Heart left ventricle (tissue), 16 donors: ENCODE results near the gene PLEKHG3. TPM values are rescaled to one million over a fixed set of nuclear protein-coding genes. Genes with fewer than 3 reads are reported as not detected.
A peak's percentile ranks its signal among the peaks of the same experiment; 100 is the strongest.

Experiments used
- ATAC-seq, 4 donors: fragments of 200-7000 bp; cut with Tn5 transposase; one replicate each; pipeline ENCODE4 v1.9.1; 2020 to 2022; ENCODE audit warnings: moderate library complexity in 4 of 4, mild to moderate bottlenecking in 3 of 4, moderate number of reproducible peaks in 1 of 4
- DNase-seq, 5 donors: peaks; one replicate each; pipeline ENCODE4 v3.0.0-alpha.2; 2020
- H3K27ac ChIP-seq, 12 donors: fragments of 200-600 bp; sonication (generic) in 4 of 12; one replicate each; pipeline versions ENCODE4 v1.5.0 to v1.8.0; 2016 to 2022; ENCODE audit warnings: mild to moderate bottlenecking in 2 of 12
- H3K27me3 ChIP-seq, 9 donors: fragments of 200-600 bp; sonication (generic) in 2 of 9; one replicate each; pipeline versions ENCODE4 v1.5.1 to v1.8.0; 2016 to 2022; ENCODE audit warnings: mild to moderate bottlenecking in 3 of 9
- H3K36me3 ChIP-seq, 9 donors: fragments of 200-600 bp; sonication (generic) in 2 of 9; one replicate each; pipeline versions ENCODE4 v1.5.0 to v1.8.0; 2018 to 2022; ENCODE audit warnings: mild to moderate bottlenecking in 2 of 9
- H3K4me1 ChIP-seq, 12 donors: fragments of 200-600 bp; sonication (generic) in 4 of 12; one replicate each; pipeline versions ENCODE4 v1.5.0 to v1.8.0; 2016 to 2022; ENCODE audit warnings: mild to moderate bottlenecking in 3 of 12
- H3K4me3 ChIP-seq, 12 donors: fragments of 200-600 bp; sonication (generic) in 4 of 12; one replicate each; pipeline versions ENCODE4 v1.5.0 to v1.8.0; 2017 to 2022; ENCODE audit warnings: mild to moderate bottlenecking in 9 of 12, moderate library complexity in 4 of 12
- H3K9me3 ChIP-seq, 12 donors: fragments of 200-600 bp; sonication (generic) in 4 of 12; one replicate each; pipeline versions ENCODE4 v1.5.0 to v1.8.0; 2016 to 2022; ENCODE audit warnings: mild to moderate bottlenecking in 1 of 12
- POLR2A ChIP-seq, 2 donors: fragments of 450-650 bp; IDR thresholded peaks; one replicate each; pipeline ENCODE4 v1.6.1; 2017; ENCODE audit warnings: antibody characterized with exemption in 2 of 2, mild to moderate bottlenecking in 2 of 2, moderate library complexity in 2 of 2
- WGBS, 4 donors: extraction: QIAGEN DNeasy Blood & Tissue Kit in 2 of 4; methylation state at CpG; one replicate each; pipeline versions ENCODE4 v1.1.5 to v1.1.7; 2013 to 2018; 5-methylcytosine and 5-hydroxymethylcytosine counted together
- intact Hi-C, 10 donors: fragments of 100-400 bp; cut with DNase I; formaldehyde crosslinking; loops; one replicate each; pipeline versions ENCODE4 v1.11.1 to v1.14.2; 2022
- polyA plus RNA-seq, 2 donors: library from polyadenylated mRNA; stranded (reverse); fragments of 200-250 nt; gene quantifications; one replicate each; pipeline ENCODE4 v1.2.3, GENCODE V29; 2013
- total RNA-seq, 9 donors: library from RNA; depleted of rRNA in 2 of 9; stranded (reverse); fragments of >200 nt in 2 of 9; fragmentation: NEBNext Ultra II Directional in 3 of 9; extraction: Animal tissue kit (Norgen Biotek cat#: 25700) in 3 of 9; gene quantifications; one replicate each; pipeline versions ENCODE4 v1.1.0 to v1.2.4, GENCODE V29; 2016 to 2023
- TF ChIP-seq, protein P1 (sequence below), 12 donors: fragments of 200-600 bp; sonication (generic) in 4 of 12; IDR thresholded peaks; one replicate each; pipeline versions ENCODE4 v1.5.0 to v1.8.0; 2018 to 2022; ENCODE audit warnings: antibody characterized with exemption in 12 of 12, mild to moderate bottlenecking in 5 of 12
- donor health status: ischemic (EF 13 %, LVEDD 7.1; RV severe dilation, severe dysfunction).
- donor health status: healthy with polysubstance abuse.
- donor health status: DM: no; HTN: yes; CAD: no.
- donor health status: DM: no; HTN: no; CAD: no.
- donor health status: ischemic (EF 25% LVEDD 6.9; RV normal size, moderate dysfunction).
- donor health status: ischemic (EF 25% LVEDD 5.7; RV mildly dilated, moderate dysfunction).
- donor health status: healthy.
- donor health status: DM: yes; HTN: yes; CAD: no.
- donor health status: ischemic (EF 35%, LVEDD 5.7; RV mildly dilated, moderate dysfunction).
- donor health status: nonischemic (EF 11% LVEDD 7.7; RV severe dilation, severe dysfunction).
- donor health status: DM: yes; HTN: yes; CAD: no.
- donor health status: PGD.
- donor health status: ischemic (EF 29% LVEDD 5.4; RV normal size, mild dysfunction).
- donor health status: nonischemic (EF 23%, LVEDD 6.1; RV moderate dilation, normal function).

PLEKHG3 gene
- total and polyA plus RNA-seq, 11 donors: 7.0 to 34.3 (median 17.8) TPM

DNA sequence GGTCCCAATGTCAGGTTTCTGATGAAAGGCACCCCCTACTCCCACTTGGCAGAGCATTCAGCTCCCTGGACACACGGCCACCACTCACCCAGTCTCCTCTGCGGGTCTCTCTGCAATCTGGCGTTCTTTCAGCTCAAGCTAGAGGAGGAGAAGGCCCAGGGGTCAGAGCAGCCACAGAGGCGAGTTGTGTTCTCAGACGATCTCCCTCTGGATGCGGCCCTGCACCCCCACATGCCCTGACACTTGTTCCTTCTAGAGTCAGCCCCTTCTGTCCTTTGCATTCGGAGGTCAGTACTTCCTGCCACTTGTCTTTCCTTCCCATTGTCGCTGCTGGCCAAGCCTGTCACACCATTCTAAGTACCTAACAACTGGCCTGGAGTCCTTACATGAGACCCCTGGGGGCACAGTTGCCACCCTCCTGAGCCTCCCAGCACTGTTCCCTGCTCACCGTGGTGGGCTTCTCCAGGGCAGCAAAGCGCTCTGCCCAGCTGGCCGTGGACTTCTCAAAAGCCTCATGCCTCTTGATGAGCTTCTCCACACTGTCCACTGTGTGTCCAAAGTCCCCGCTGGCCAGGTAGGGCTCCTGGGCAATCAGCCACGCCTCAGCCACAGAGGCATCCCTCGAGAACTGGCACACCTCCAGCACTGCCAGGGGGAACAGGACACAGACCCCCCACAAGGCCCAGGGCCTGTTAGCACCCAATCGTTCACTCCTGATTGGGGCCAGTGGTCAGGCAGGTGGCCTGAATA, 63.2 kb downstream of the PLEKHG3 start:
- TF ChIP-seq POLR2A (IDR thresholded peaks at IDR 0.05): no peak
- TF ChIP-seq, protein P1, sequence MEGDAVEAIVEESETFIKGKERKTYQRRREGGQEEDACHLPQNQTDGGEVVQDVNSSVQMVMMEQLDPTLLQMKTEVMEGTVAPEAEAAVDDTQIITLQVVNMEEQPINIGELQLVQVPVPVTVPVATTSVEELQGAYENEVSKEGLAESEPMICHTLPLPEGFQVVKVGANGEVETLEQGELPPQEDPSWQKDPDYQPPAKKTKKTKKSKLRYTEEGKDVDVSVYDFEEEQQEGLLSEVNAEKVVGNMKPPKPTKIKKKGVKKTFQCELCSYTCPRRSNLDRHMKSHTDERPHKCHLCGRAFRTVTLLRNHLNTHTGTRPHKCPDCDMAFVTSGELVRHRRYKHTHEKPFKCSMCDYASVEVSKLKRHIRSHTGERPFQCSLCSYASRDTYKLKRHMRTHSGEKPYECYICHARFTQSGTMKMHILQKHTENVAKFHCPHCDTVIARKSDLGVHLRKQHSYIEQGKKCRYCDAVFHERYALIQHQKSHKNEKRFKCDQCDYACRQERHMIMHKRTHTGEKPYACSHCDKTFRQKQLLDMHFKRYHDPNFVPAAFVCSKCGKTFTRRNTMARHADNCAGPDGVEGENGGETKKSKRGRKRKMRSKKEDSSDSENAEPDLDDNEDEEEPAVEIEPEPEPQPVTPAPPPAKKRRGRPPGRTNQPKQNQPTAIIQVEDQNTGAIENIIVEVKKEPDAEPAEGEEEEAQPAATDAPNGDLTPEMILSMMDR (IDR thresholded peaks at IDR 0.05): no peak
- ATAC-seq: no peak
- no peaks in the 10 kb centered on the region for H3K9me3 ChIP-seq
- intact Hi-C loops: loop anchor here in 2 of 10 donors (5.0 to 10.0 kb wide), 2 partner anchors 95 to 223 kb away; partner anchors contain the start of genes HSPA2 (in 1 of the 2) and PPP1R36 (in 1 of the 2)
- H3K4me3 ChIP-seq: no peak overlapping the region
- no peaks in the 10 kb centered on the region for H3K27me3 ChIP-seq
- H3K27ac ChIP-seq: no peak overlapping the region
- 65 to 72% (median 70%) methylated on average over 11 to 15 of the region's 15 CpGs for WGBS, 4 donors
- peaks cover 0 to 50% (median 24%) of the 10 kb centered on the region in 9 donors for H3K36me3 ChIP-seq
- peaks cover 0 to 24% (median 15%) of the 10 kb centered on the region in 12 donors for H3K4me1 ChIP-seq
- DNase-seq: peak in 1 of 5 donors; percentile 25

GRCh38 chr14:64768401-64769095, 64.3 kb downstream of the PLEKHG3 start:
- no peak for ATAC-seq
- Histone ChIP-seq H3K4me1 (peaks cover 0 to 13% (median 6%) of the 10 kb centered on the region in 12 donors), H3K4me3 (no peak overlapping the region), H3K27ac (no peak overlapping the region), H3K27me3 (no peaks in the 10 kb centered on the region), H3K9me3 (no peaks in the 10 kb centered on the region), H3K36me3 (peaks cover 0 to 58% (median 34%) of the 10 kb centered on the region in 9 donors)
- 67 to 69% (median 68%) methylated on average over 12 to 13 of the region's 13 CpGs for WGBS, 4 donors
- TF ChIP-seq, protein P1 (IDR thresholded peaks at IDR 0.05): no peak
- no peak for TF ChIP-seq POLR2A (IDR thresholded peaks at IDR 0.05)
- intact Hi-C loops: loop anchor here in 2 of 10 donors (5.0 to 10.0 kb wide), 2 partner anchors 96 to 224 kb away; partner anchors contain the start of genes HSPA2 (in 1 of the 2) and PPP1R36 (in 1 of the 2)
- peak in 1 of 5 donors; percentile 18 for DNase-seq

- TF ChIP-seq POLR2A (IDR thresholded peaks at IDR 0.05): no peak
- TF ChIP-seq, protein P1 (IDR thresholded peaks at IDR 0.05): no peak
- intact Hi-C loops: loop anchor here in 2 of 10 donors (5.0 to 10.0 kb wide), 2 partner anchors 97 to 225 kb away; partner anchors contain the start of genes HSPA2 (in 1 of the 2) and PPP1R36 (in 1 of the 2)
- WGBS, 4 donors: 89 to 95% (median 92%) methylated on average over 15 to 17 of the region's 17 CpGs
- DNase-seq (no peak), ATAC-seq (no peak)
- Histone ChIP-seq H3K4me3 (no peak overlapping the region), H3K4me1 (peaks cover 0 to 5% (median 2%) of the 10 kb centered on the region in 12 donors), H3K27me3 (no peaks in the 10 kb centered on the region), H3K36me3 (peaks cover 0 to 62% (median 37%) of the 10 kb centered on the region in 9 donors), H3K9me3 (no peaks in the 10 kb centered on the region), H3K27ac (no peak overlapping the region)
These were observed 65.1 kb downstream of the PLEKHG3 start for GRCh38 chr14:64769096-64770020.
